ENCODE measurements around the gene PMEPA1. TPM values are rescaled to one million over a fixed set of nuclear protein-coding genes. Genes with fewer than 3 reads are reported as not detected.

Gene PMEPA1
- total and polyA plus RNA-seq, 2 experiments from 2014 or later: 7.3 to 15.4 TPM

GRCh38 chr20:57680934-57681914 lies 28.6 kb downstream of the PMEPA1 start (continued):
- TF ChIP-seq REST (IDR thresholded peaks at IDR 0.05; ENCODE audit: unreplicated experiment) (no peak), POLR2AphosphoS5 (IDR thresholded peaks at IDR 0.05; ENCODE audit: low read depth) (no peak), EZH2phosphoT487 (IDR thresholded peaks at IDR 0.05; ENCODE audit: unreplicated experiment) (no peak), ETS1 (IDR thresholded peaks at IDR 0.05) (no peak), STAT1 (IDR thresholded peaks at IDR 0.05; ENCODE audit: unreplicated experiment) (no peak)
- TF ChIP-seq, protein P1, sequence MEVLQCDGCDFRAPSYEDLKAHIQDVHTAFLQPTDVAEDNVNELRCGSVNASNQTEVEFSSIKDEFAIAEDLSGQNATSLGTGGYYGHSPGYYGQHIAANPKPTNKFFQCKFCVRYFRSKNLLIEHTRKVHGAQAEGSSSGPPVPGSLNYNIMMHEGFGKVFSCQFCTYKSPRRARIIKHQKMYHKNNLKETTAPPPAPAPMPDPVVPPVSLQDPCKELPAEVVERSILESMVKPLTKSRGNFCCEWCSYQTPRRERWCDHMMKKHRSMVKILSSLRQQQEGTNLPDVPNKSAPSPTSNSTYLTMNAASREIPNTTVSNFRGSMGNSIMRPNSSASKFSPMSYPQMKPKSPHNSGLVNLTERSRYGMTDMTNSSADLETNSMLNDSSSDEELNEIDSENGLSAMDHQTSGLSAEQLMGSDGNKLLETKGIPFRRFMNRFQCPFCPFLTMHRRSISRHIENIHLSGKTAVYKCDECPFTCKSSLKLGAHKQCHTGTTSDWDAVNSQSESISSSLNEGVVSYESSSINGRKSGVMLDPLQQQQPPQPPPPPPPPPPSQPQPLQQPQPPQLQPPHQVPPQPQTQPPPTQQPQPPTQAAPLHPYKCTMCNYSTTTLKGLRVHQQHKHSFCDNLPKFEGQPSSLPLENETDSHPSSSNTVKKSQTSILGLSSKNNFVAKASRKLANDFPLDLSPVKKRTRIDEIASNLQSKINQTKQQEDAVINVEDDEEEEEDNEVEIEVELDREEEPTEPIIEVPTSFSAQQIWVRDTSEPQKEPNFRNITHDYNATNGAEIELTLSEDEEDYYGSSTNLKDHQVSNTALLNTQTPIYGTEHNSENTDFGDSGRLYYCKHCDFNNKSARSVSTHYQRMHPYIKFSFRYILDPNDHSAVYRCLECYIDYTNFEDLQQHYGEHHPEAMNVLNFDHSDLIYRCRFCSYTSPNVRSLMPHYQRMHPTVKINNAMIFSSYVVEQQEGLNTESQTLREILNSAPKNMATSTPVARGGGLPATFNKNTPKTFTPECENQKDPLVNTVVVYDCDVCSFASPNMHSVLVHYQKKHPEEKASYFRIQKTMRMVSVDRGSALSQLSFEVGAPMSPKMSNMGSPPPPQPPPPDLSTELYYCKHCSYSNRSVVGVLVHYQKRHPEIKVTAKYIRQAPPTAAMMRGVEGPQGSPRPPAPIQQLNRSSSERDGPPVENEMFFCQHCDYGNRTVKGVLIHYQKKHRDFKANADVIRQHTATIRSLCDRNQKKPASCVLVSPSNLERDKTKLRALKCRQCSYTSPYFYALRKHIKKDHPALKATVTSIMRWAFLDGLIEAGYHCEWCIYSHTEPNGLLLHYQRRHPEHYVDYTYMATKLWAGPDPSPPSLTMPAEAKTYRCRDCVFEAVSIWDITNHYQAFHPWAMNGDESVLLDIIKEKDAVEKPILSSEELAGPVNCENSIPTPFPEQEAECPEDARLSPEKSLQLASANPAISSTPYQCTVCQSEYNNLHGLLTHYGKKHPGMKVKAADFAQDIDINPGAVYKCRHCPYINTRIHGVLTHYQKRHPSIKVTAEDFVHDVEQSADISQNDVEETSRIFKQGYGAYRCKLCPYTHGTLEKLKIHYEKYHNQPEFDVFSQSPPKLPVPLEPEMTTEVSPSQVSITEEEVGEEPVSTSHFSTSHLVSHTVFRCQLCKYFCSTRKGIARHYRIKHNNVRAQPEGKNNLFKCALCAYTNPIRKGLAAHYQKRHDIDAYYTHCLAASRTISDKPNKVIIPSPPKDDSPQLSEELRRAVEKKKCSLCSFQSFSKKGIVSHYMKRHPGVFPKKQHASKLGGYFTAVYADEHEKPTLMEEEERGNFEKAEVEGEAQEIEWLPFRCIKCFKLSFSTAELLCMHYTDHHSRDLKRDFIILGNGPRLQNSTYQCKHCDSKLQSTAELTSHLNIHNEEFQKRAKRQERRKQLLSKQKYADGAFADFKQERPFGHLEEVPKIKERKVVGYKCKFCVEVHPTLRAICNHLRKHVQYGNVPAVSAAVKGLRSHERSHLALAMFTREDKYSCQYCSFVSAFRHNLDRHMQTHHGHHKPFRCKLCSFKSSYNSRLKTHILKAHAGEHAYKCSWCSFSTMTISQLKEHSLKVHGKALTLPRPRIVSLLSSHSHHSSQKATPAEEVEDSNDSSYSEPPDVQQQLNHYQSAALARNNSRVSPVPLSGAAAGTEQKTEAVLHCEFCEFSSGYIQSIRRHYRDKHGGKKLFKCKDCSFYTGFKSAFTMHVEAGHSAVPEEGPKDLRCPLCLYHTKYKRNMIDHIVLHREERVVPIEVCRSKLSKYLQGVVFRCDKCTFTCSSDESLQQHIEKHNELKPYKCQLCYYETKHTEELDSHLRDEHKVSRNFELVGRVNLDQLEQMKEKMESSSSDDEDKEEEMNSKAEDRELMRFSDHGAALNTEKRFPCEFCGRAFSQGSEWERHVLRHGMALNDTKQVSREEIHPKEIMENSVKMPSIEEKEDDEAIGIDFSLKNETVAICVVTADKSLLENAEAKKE (CRISPR knock-in tag; IDR thresholded peaks at IDR 0.05): no peak

All from GM23338 (cell line).